HG03439 (cell line): ENCODE data around the gene FYB2.
"Not testable (repeated sequence)": the region's sequence is repeated elsewhere in the genome, so short reads cannot be mapped to it uniquely, and the experiment has no call there.

Experiments
- ATAC-seq: cut with Tn5 transposase; IDR thresholded peaks from one replicate; pipeline ENCODE4 v1.9.1; 2021; ENCODE audit warnings: mild to moderate bottlenecking, moderate library complexity; ENCODE audit not compliant: unreplicated experiment

The FYB2 gene

DNA sequence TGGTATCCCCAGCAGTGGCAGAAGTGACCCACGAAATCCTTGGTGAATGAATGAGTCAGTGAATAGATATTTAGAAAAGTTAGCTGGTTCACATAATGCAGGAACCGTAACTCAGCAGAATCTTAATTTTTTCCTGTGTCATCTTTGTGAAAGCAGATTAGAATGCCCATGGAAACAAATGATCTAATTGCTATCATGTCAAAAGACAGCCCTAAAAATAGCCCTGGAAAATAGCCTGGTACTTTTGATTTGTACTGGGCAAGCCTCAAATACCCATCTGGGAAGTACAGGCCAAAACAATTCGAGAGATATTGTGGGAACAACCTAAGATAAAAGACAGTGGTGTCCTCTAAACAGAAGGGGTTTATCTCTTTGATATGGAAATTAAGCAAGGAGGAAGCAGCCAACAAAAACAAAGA is 21.1 kb downstream of the FYB2 start:
- no peak for ATAC-seq

DNA sequence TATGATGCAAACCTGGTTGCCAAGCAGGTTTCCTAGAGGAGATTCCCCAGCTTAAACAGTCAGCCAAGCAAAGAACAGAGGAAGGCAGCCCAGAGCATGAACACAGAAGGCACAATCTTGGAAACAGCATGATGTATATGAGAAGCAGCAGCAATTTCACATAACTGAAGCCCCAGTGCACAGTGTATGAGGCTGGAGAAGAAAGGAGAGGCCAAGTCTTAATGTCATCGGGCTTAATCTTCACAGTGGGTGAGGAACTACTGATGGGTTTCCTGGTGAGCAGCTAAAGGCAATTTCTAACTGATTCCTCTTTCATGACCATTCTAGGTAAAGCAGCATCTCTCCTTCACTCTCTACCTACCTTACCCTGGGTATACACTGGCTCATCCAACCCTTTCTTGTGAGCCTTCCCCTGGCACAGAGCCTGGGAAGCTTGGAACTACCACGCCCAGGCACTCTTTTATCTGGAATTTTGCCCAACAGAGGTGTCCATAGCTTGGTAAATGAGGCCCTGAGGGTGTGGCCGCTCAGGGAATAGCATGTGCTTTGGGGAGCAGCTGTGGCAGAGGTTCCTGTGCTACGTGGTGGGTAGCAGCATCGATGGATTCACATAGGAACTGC is 22.0 kb downstream of the FYB2 start:
- ATAC-seq = no peak

DNA sequence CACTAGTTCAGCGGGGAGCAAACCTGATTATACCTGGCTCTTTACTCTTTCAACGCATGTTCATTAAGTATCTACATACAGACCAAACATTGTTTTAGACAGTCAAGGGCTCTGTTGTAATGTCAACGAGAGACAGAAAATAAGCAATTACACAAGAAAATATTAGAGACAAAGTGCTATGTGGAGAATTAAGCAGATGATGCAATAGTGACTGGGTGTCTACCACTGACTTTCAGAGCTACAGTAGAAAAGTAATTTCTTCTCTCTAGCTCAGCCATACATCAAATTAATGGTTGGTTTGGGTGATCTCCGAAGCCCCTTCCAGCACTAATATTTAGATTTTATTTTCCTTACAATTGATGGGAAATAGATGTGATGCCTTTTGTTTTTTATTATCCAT is 23.3 kb downstream of the FYB2 start:
- no peak for ATAC-seq

DNA sequence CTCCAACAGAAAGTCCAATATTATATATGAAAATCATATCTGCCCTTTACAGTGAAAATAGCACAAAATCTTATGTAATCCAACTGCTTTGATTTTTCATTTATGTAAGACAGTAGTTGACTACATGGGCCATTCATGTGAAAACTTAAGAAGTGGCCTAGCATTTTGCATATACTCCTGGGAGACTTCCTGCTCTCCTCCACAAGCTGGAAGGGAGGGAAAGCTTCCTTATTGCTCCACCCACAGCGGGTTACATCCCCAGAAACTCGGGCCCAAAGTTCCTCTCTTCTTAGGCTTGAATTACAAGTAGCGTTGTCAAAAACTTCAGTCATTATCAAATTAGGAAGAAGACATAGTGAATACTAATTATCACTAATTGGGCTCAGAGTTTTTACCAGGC is 29.2 kb downstream of the FYB2 start:
- ATAC-seq = no peak

DNA sequence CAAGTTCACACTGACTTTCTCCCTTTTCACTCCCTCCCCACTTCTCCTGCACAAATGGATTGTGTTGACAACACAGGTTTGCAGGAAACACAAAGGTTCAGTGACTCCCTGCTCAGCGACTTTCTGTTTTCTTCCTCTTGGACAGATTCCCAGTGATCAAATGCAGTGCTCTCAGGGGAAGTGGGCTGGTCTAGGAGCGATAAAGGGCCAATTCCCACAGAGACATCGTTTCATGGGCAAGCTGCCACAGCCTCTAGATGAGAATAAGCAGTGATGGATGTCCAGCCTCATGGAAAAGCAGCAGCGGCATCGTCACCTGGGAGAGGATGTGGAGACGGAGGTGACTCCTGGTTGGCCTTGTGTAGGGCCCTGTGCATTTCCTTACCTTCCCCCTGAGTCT is 30.6 kb downstream of the FYB2 start:
- no peak for ATAC-seq

DNA sequence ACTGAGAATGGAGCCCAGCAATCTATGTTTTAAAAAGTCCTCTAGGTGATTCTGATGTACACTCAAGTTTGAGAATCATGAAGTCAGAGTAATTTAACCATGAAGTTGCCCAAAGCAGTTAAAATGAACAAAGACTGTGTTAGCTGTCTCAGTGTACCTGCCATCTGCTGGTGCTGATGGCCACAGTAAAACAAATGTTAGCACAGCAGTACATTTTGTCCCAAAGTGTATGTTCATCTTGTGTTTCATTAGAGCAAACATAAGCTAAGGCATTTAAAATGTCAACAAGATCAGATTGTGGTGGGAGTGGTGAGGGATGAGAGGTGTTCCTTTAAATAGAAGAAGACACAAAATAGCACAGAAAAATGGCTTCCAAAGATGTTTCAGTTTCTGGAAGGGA is 31.1 kb downstream of the FYB2 start:
- no peak for ATAC-seq

DNA sequence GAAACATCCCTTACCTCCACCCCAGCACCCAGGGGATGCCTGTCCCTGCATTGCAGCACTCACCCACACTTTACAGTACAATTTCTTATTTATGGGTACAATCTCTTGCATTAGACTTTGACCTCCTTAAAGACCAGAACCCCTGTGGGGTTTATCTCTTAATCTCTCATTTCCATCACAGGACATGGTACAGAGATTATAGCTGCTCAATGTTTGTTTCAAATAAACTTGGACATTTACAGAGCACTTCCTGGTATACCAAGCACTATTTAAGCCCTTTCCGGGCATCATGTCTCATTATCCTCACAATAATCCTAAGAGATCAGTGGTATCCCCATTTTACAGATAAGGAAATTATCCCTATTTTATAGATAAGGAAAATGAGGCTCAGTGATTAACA is 31.9 kb downstream of the FYB2 start:
- no peak for ATAC-seq

DNA sequence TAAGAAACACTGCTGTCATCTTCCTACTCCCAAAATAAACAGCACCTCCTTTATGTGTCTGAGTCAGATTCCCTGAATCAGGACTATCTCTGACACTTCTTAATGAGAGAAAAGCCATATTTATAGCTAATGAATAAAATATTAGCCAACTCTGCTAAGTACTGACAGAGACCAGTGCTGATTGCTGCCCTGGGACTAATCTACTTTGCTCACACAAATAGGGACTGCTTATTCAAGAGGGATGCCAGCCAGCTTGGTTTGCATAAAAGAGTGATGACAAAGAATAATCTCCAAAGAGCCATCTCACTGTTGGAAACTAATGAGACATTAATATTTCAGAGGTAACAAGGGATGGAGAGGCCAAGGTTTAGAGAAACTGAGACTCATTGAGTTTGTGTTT is 36.4 kb downstream of the FYB2 start:
- ATAC-seq = no peak

DNA sequence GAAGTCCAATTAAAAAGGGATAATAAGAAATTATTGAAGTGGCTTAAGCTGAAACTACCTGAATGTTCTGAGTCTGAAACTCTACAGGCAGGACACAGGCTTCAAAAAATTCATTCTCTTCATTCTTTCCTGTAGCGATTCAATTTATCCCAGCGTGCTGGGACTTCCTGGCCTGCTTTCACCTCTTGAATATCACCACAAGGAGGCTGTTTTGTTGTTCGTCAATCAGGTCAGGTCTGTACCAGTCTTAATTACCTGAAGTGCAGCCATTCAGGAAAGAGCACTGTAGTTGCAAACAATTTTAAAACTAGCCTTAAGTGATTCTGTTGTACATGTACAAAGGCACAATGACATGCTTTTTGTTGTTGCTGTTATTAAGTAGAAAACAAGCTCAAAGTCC is 38.4 kb downstream of the FYB2 start:
- ATAC-seq = no peak

DNA sequence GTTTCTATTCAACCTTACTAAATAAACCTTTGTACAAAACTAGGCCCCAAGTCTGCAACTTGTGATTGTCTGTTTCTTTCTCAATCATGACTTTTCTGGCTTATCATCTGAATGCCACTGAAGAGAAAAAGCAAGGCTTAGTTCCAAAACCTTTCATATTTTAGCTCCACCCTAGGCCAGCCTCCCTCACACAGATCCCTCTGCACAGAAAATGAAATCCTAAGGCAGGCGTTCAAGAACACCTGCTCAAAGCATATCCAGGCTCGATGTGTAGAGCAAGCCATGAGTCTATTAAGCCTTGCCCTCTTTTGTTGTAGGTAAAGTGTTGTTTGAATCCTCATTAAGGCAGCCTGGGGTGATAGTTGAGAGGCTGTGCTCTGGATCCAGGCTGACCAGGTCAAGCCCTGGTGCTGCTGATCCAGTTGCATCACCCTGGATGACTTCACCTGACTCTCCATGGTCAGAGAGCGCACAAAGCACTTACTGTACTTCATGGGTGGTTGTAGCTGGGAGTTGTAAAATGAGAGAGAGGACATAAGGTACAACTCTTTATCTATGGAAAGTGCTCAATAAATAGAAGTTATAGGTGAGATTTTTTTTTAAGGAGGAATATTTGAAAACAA is 39.0 kb downstream of the FYB2 start:
- ATAC-seq = no peak

DNA sequence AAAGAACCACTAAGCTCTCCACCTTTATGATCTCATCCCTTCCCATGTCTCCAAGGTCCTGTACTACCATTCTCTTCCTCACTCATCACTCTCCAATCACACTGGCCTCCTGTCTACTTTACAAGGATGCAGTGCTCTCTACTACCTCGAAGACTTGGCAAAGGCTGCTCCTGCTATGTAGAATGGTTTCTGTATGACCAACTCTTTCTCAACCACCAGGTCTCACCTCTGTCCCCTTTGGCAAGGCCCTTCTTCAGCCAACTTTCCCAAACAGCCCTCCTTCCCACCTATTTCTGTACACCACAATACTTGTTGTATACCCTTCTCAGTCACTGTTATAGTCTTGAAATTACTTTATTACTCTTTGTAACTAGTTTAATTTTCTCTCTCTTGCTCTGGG is 41.2 kb downstream of the FYB2 start:
- ATAC-seq = no peak

DNA sequence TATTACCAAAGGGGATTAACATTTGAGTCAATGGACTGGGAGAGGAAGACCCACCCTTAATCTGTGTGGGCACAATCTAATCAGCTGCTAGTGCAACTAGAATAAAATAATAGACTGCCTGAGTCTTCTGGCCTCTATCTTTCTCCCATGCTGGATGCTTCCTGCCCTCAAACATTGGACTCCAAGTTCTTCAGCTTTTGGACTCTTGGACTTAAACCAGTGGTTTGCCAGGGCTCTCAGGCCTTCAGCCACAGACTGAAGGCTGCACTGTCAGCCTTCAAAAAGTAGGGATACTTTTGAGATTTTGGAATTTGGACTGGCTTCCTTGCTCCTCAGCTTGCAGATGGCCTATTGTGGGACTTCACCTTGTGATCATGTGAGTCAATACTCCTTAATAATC is 44.5 kb downstream of the FYB2 start:
- not testable (repeated sequence) for ATAC-seq

DNA sequence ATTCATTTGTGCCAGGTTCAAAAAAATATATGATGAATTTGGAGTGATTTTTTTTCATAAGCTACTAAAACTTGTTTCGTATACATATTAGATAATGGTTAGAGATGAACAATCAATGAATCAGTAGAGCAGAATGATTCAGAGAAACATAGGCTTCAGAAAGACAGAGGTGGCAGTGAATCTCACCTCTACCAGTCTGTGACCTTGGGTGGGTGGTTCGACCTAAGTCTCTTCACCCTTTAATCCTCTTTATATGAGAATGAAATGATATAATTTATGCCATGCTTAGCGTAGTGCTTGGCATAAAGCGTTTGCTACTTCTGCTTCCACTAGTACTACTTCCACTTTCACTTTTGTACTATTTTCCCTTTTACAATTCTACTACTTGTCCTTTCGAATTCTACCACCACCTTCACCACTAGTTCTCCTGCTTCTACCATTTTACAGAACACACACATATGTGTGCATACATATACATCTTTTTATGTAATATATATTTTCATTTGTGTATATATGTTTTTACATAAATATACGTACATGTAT is 45.1 kb downstream of the FYB2 start:
- ATAC-seq = no peak

DNA sequence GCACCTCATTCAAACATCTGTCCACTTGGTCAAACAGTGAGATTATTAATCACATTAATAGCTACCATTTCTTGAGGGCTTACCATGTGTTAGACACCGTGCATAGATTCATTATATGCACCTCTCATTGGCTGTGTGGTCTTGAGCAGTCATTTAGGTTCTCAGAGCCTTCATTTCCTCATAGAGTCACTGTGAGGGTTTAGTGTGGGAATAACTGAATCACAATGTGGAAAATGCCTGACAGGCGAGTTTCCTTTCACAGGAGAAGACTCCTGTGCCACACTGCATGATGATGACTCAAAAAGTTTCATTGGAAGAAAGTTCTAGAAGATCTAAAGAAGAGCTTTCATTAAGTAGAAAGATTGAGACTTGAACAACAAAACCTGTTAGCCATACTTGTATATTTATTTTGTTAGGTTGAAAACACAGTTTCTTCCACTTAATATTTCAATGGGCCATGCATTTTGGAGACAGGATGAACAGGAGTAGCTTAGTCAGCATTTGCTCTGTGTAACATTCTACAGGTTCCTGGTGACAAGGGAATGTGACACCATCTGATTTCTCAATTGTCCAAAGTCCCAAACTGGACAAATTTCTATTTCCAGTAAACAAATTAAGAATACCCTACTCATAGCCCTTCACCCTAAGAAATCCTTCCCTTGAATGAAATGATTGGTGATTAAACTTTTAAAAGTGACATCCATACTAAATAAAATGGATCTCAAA is 45.7 kb downstream of the FYB2 start:
- ATAC-seq = no peak

DNA sequence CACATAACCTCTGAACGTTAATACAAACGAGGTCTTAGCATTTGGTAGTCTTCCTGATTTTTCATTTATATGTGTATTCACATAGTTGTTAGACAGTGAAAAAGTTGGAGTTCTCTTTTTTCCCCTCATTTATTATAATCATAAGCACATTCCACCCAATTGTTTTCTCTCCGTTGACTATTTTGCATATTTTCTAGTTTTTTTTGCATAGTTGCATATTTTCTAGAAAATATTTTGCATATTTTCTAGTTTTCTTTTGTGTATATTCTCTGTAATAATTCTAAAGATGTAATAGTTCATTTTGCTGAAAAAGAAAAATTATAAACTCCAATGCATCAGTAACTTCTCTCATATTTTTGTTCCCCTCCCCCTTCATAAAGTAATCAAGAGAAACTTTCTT is 47.5 kb downstream of the FYB2 start:
- no peak for ATAC-seq

DNA sequence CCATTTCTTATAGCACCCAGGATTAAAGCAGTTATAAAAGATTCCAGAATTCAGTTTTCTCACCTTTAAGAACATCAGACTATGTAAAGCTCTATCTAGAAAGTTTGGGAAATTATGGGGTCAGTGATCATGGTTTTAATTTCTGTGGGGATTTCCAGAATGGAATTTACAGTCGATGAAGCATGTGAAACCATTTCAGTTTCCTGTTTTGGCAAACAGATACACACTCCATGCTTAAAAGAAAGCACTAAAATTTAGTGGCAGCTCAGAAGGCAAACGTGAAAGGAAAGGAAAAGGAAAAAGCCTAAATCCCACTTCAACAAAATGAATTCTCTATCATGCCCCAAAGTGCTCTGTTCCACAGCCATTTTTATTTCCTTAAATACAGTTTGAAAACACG is 60.4 kb downstream of the FYB2 start:
- no peak for ATAC-seq

DNA sequence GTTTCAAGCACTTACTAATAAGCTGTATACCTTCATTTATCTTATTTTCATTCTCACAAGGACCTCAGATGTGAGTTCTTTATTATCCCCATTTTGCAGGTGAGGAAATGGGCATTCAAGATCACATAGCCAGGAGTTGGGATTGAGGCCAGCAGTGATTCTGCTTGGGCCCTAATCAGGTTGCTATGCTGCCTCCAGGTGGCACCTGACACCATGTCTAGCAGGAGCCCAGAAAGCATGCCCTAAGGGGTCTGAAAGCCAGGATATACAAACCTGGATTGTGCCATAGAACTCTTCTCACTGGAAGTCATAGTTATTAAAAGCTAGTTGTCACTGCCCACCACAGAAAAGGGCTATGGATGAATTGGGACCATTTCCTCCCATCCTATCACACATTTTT is 61.1 kb downstream of the FYB2 start:
- no peak for ATAC-seq

DNA sequence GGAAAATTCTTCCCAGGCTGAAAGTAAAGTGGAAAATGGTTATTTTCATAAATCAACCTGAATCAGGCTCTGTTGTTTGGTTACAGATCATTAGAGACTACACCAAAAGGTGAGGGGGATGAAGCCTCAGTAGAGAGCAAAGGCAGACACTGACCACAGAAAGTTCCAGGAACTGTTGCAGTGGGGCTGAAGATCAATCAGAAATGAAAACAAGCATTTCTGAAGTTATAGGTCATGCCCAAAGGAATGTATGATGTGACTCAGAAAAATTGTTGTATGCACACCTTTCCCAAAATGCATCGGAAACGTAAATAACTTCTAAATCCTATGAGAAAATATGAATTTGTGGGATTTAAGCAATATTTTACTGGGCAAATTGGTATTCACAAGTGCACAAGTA is 63.3 kb downstream of the FYB2 start:
- no peak for ATAC-seq

DNA sequence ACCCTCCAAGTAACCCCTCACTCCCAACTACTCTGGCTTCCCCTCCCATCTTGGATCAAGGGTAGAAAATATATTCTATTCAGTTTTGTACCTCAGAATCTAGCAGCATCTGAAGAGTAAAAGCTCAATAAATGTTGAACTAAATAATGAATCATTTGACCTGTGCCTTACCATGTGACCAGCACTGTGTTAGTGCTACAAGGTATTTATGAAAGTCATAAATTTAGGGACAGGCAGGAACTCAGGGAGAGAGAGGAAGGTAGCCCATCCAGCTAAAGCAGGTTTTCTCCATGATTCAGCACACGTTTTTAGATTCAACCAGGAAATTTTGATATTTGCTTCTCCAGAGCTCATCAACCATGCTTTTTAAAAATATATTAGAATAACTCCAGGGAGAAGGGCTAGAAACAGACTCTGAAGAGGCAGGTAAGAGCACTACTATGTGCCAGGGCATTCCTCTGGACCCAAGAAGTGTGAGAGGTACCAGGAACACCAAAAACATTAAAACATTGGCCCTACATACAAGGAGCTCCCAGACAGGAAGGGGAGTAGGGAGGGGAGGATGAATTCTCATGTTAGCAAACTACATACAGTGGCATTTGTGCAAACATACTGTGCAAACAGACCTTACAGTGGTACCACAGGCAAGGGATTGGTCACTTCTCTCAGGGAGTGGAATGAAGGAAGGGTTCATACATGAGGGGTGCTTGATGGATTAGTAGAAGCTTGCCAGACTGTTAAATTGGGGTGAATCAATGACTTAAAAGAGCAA is 64.3 kb downstream of the FYB2 start:
- no peak for ATAC-seq

DNA sequence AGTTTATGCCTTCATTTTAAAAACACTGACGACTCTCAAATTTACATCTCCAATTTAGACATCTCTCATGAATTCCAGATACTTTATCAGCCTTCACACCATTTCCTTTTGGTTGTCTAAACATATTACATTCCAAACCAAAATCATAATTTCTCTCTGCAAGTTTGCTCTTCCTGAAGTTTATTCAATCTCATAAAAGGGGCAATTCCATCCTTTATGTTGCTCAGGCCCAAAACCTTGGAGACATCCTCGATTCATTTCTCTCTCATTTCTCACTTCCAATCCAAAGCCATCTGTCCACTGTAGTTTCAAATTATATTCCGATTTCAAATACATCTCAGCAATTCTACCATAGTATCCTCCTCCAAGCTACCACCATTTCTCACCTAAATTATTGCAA is 74.0 kb downstream of the FYB2 start:
- ATAC-seq = no peak

DNA sequence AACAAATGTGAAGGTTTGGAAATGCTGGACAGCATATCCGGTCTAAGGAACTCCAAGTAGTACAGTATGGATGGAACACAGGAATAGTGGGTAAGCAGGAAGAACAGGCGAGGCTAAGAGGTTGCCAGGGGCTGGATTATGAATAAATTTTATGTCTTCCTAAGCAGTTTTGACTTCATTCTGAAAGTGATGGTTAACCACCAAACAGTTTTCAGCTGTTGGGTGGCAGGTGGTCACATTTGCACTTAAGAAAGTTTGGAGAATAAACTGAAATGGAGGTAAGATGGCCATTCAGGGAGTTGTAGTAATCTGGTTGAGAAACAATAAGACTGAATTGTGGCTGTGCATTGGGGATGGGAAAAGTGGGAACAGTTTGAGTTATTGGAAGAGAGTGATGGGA is 90.2 kb downstream of the FYB2 start:
- ATAC-seq = no peak

DNA sequence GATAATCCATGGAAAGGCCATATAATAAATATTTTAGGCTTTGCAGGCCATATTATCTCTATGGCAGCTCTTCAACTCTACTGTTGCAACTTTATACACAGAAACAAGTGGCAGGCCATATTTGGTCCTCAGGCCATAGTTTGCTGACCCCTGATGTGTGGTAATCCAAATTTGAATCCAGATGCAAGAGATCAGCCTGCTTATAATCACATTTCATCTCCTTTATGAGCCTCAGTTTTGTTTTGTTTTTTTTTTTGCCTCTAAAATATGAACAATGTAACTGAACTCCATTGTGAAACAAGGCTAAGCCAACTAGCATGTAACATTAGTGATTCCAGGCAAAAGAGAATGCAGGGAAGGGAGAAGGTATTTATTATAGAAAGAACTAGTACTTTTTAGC is 92.5 kb downstream of the FYB2 start:
- no peak for ATAC-seq
